ENCODE data around the gene RFXANK. TPM values are rescaled to one million over a fixed set of nuclear protein-coding genes. Genes with fewer than 3 reads are reported as not detected.
A peak's percentile ranks its signal among the peaks of the same experiment; 100 is the strongest.
"Not testable (repeated sequence)": the region's sequence is repeated elsewhere in the genome, so short reads cannot be mapped to it uniquely, and the experiment has no call there.

The RFXANK gene
- 87.1 and 109 TPM in 2 replicates for total RNA-seq (2014; rRNA removed; shearing (Covaris generic))

GRCh38 chr19:19192078-19192882, at the start of gene RFXANK, which contains the start of gene BORCS8:
Gene RFXANK, plus strand, starts transcription at chr19:19192258. Its CDS starts 1,689 bp downstream, at chr19:19193947.
Gene BORCS8, minus strand, starts transcription at chr19:19192152. Its CDS starts 35 bp downstream, at chr19:19192117.
- DNase-seq (ENCODE audit: low read depth) = peak; percentile 99

DNA sequence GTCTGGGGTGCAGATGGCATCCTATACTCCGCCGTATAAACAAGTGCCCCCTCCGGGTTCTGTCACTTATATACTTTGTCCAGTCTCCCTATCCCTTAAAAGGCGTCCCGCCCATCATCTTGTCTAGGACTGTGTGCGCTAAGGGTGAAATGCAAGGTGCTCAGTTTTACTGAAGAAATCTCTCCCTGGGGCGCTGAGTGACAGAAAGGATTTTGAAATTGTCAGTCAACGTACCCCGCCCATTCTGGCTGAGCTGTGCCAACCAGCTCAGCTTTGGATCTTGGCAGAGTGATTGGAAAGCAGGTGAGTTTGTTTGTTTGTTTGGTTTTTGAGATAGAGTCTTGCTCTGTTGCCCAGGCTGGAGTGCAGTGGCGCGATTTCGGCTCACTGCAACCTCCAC, 49.7 kb upstream of the RFXANK start:
- DNase-seq (ENCODE audit: low read depth) = no peak

GRCh38 chr19:19145281-19145680, 46.8 kb upstream of the RFXANK start:
- DNase-seq (ENCODE audit: low read depth) = no peak

DNA sequence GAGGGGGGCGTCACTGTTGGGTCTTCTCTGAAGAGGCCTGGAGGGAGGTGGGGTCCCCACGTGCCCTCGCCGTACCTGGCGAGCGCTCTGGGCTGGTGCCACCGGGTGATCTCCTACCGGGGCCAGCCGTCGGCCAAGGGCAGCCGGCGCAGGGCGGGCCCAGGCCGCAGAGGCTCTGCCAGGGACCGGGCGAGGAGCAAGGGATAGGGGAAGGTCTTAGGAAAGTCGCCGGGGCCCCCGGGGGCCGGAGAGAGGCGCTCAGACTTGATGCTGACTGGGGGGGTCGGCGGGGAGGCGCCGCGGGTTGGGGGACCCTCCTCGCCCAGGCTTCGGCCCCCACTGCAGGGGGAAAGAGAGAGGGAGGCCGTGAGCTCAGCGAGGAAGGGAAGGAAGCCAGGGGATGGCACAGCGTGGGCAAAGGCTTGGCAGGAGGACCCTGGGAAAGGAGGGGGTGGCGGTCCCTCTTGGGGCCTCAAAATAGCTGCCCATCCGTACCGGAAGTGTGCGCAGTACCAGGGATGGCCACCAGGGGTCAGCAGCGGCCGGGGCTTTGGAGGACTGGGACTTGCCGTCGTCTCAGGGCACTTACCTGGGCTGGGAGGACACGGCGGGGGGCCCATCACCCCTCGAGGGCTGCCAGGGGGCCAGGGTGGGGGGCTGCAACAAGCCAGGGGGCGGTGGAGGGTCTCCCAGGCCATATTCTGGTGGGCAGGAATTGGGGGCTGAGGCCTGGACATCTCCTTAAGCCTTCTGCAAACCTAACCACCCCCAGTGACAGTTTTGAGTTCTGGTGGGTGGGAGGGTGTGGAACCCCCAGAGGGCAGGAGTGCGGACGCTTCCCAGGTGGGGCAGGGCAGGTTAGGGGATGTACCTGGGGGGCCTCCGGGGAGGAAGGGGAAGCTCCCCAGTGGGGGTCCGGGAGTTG, 46.1 kb upstream of the RFXANK start:
- DNase-seq (ENCODE audit: low read depth) = peak; percentile 78

DNA sequence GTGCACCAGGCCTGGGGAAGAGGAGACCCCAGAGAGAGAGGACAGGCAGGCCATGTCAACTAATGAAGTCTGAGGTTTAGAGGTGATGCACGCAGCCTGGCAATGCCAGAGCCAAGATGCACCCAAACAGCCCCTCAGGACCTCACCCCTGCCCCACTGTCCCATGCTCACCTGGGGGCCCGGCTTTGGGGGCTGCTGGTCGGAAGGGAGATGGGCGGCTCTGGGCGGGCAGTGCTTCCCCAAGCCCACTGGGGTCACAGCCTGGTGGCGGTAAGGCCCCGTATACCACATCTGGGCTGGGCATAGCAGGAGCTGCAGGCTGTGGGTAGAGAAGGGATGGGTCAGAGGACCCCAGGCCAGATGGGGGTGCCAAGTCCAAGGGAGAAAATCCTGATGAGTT, 45.2 kb upstream of the RFXANK start:
- no peak for DNase-seq (ENCODE audit: low read depth)

DNA sequence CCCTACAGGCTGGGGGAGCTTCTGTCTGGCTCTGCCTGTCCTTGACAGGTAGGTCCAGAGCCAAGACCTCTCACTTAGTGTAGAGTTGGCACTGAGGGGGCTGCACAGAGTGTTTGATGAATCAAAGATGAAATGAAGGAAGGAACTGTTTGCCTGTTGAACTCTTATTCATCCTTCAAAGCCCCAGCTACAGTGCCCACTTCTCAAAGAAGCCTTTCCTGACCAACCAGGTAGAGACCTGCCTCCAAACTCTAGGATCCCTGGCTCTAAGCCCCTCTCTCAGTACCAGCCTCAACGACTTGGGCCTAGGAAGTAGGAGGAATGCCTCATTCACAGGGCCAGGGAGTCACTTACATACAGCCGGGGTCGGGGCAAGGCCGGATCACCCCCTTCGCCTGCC, 44.7 kb upstream of the RFXANK start:
- no peak for DNase-seq (ENCODE audit: low read depth)

- DNase-seq (ENCODE audit: low read depth) = not testable (repeated sequence)
Observed at GRCh38 chr19:19148504-19148903, 43.6 kb upstream of the RFXANK start.

DNA sequence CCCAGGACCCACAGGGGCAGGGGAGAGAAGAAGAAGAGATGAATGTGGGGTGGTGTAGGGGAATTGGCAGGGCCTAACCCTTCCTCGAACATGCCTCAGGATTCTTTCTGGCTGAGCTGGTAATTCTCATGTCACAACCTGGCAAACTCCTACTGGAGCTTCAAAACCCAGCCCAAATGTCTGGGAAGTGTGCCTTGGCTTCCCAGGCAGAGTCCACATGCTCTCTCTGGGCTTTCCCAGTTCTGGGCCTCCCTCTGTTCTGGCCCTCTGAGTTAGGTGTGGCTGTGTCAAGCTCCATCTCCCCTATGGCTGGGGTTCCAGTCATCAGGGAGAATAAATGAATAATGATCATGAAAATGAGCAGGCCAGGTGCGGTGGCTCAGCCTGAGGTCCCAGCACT, 42.6 kb upstream of the RFXANK start:
- no peak for DNase-seq (ENCODE audit: low read depth)

DNA sequence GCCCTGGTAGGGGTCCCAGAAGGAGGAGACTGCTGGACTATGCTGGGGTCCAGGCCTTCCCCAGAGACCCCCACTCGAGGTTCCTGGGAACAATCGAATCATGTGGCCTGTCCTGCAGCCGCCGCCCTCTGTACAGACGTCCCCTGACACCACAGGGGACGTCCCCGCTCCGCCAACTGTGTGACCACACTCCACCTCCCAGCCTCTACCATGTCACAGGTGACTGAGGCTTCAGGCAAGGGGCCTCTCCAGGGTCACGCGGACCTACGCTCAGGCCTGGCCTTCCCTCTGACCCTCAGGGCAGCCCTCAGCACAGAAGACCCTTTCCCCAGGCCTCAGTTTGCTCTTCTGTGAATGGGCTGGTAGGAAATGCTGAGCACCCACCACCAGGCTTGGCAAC, 40.6 kb upstream of the RFXANK start:
- no peak for DNase-seq (ENCODE audit: low read depth)

GRCh38 chr19:19152668-19153384, 39.2 kb upstream of the RFXANK start:
- no peak for DNase-seq (ENCODE audit: low read depth)

DNA sequence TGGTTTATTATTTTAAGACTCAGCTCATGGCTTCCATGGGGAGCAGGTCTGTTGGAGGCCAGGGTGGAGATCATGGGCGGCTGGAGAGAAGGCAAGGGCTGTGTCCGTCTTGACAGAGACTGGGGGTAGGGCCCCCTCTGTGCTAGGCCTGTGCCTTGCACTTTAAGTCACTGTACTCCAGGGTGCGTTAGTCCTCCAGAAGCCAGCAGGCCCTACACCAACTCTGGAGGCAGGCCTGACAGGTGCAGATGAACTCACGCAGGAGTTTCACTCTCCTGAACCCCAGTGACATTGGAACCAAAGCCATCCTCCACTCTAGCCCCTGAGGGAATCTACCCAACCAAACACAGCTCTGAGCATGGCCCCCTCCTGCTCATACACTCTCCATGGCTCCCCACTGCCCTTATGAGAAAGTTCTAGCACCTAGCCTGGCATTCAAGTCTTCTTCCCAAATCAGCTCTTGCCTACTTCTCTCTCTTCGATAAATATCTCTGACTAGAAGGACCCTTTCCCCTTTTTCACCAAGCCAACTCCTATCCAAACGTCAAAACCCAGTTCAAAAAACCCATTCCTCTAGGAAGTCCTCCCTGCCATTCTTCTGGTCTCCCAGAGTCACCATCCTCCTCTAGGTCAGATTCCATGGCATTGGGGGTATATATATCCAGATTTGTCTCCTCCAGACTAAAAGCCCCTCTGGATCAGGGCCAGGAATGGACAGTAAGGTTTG, 37.1 kb upstream of the RFXANK start:
- no peak for DNase-seq (ENCODE audit: low read depth)

DNA sequence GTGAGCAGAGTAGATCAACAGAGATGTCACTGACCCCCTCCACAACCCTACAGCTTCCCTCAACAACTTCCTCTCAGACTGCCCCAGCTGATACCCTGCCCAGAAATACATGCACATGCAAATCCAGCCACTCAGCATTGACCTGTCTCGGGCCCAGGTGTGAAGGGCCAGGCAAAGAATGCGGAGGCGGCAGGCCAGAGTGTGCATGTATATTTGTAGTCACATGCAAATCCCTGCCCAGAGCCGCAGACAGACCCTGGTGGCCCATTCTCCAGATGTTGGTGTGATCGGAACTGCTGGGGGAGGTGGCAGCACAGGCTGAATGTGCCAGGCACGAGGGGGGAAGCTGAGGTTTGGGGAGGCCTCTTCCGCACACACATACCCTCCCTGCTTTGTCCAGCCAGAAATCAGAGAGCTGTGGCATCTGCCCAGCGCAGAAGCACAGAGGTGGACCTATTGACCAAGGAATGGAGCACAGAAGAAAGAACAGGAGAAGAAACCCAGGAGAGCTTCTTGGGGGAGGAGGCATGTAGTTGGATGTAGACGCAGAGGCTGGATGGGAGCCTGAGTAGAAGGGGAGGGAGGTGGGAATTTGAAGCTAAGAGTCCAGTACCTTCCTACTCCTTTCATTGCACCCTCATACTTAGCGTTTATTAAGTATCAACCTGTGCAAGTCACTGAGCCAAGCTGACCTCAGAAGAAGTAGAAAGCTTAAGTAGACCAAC, 36.4 kb upstream of the RFXANK start:
- DNase-seq (ENCODE audit: low read depth) = no peak

GRCh38 chr19:19157808-19158207, 34.2 kb upstream of the RFXANK start:
- no peak for DNase-seq (ENCODE audit: low read depth)

GRCh38 chr19:19159534-19159933, 32.5 kb upstream of the RFXANK start:
- DNase-seq (ENCODE audit: low read depth) = no peak

- DNase-seq (ENCODE audit: low read depth) = no peak
Observed at GRCh38 chr19:19160461-19161035, 31.5 kb upstream of the RFXANK start.

GRCh38 chr19:19162495-19162894, 29.6 kb upstream of the RFXANK start:
- DNase-seq (ENCODE audit: low read depth) = no peak

- DNase-seq (ENCODE audit: low read depth) = no peak
Observed at GRCh38 chr19:19165396-19165795, 26.7 kb upstream of the RFXANK start.

- DNase-seq (ENCODE audit: low read depth) = no peak
Observed at GRCh38 chr19:19167612-19168011, 24.4 kb upstream of the RFXANK start.

DNA sequence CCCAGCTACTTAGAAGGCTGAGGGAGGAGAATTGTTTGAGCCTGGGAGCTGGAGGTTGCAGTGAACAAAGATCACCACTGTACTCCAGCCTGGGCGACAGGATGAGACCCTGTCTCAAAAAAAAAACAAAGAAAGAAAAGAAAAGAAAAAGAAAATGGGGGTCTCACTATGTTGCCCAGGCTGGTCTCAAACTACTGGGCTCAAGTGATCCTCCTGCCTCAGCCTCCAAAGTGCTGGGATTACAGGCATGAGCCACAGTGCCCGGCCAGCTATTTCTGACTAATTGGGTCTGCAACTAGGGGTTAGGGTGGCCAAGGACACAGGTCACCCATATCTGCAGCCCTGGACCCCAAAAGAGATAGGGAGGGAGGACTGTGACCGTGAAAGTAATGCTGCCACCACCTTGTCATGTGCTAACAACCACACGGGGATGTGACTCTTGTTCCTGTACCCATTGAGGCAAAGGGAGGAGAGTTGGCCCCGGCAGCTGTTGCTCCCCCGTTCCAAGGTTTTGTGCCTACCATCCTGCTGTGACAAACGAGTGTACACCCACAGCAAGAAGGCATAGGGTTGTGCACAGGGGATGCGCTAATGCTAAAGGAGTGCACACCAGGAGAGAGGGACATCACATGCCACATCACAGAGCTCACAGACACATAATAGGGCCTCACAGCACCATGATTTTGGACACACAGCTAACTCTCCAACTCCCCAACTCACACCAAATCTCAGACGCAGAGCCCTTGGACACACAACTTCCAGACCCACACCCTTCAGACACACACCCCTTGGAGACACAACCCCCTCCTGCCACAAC, 22.6 kb upstream of the RFXANK start:
- DNase-seq (ENCODE audit: low read depth) = no peak
